ENCODE results near the gene SGCE.

The SGCE gene

GRCh38 chr7:94584113-94584512 lies 71.8 kb downstream of the SGCE start:
- ATAC-seq = no peak
- TF ChIP-seq TOX (CRISPR knock-in tag; IDR thresholded peaks at IDR 0.05; ENCODE audit: borderline replicate concordance) = no peak

GRCh38 chr7:94580601-94581000 lies 75.3 kb downstream of the SGCE start:
- no peak; the same call in 2 of the 3 replicates for ATAC-seq
- TF ChIP-seq ZNF8 (CRISPR knock-in tag; IDR thresholded peaks at IDR 0.05) = no peak

- TF ChIP-seq ZC3H10 (CRISPR knock-in tag; IDR thresholded peaks at IDR 0.05) (no peak), GLIS3 (CRISPR knock-in tag; IDR thresholded peaks at IDR 0.05) (no peak), BACH2 (CRISPR knock-in tag; IDR thresholded peaks at IDR 0.05; ENCODE audit: borderline replicate concordance) (no peak), TCF4 (CRISPR knock-in tag; IDR thresholded peaks at IDR 0.05; ENCODE audit: borderline replicate concordance) (no peak), TOX (CRISPR knock-in tag; IDR thresholded peaks at IDR 0.05; ENCODE audit: borderline replicate concordance) (no peak), ESRRG (CRISPR knock-in tag; IDR thresholded peaks at IDR 0.05) (no peak)
- TF ChIP-seq, protein P1, sequence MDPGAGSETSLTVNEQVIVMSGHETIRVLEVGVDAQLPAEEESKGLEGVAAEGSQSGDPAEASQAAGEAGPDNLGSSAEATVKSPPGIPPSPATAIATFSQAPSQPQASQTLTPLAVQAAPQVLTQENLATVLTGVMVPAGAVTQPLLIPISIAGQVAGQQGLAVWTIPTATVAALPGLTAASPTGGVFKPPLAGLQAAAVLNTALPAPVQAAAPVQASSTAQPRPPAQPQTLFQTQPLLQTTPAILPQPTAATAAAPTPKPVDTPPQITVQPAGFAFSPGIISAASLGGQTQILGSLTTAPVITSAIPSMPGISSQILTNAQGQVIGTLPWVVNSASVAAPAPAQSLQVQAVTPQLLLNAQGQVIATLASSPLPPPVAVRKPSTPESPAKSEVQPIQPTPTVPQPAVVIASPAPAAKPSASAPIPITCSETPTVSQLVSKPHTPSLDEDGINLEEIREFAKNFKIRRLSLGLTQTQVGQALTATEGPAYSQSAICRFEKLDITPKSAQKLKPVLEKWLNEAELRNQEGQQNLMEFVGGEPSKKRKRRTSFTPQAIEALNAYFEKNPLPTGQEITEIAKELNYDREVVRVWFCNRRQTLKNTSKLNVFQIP (CRISPR knock-in tag; IDR thresholded peaks at IDR 0.05; ENCODE audit: borderline replicate concordance, low read depth) = no peak
Observed at GRCh38 chr7:94579470-94579869, 76.5 kb downstream of the SGCE start.

GRCh38 chr7:94578614-94579013 lies 77.3 kb downstream of the SGCE start:
- TF ChIP-seq SNAI2 (CRISPR knock-in tag; IDR thresholded peaks at IDR 0.05) (no peak), ZNF70 (CRISPR knock-in tag; IDR thresholded peaks at IDR 0.05) (no peak), ZFP3 (CRISPR knock-in tag; IDR thresholded peaks at IDR 0.05) (no peak), RARB (CRISPR knock-in tag; IDR thresholded peaks at IDR 0.05) (no peak), TOX (CRISPR knock-in tag; IDR thresholded peaks at IDR 0.05; ENCODE audit: borderline replicate concordance) (no peak), ARNTL (CRISPR knock-in tag; IDR thresholded peaks at IDR 0.05; ENCODE audit: borderline replicate concordance, low read depth) (no peak), ESRRG (CRISPR knock-in tag; IDR thresholded peaks at IDR 0.05) (no peak), PPARA (CRISPR knock-in tag; IDR thresholded peaks at IDR 0.05; ENCODE audit: borderline replicate concordance) (no peak), CSDC2 (CRISPR knock-in tag; IDR thresholded peaks at IDR 0.05) (no peak), OSR1 (CRISPR knock-in tag; IDR thresholded peaks at IDR 0.05) (no peak), TCF4 (CRISPR knock-in tag; IDR thresholded peaks at IDR 0.05; ENCODE audit: borderline replicate concordance) (no peak)
- TF ChIP-seq, protein P2, sequence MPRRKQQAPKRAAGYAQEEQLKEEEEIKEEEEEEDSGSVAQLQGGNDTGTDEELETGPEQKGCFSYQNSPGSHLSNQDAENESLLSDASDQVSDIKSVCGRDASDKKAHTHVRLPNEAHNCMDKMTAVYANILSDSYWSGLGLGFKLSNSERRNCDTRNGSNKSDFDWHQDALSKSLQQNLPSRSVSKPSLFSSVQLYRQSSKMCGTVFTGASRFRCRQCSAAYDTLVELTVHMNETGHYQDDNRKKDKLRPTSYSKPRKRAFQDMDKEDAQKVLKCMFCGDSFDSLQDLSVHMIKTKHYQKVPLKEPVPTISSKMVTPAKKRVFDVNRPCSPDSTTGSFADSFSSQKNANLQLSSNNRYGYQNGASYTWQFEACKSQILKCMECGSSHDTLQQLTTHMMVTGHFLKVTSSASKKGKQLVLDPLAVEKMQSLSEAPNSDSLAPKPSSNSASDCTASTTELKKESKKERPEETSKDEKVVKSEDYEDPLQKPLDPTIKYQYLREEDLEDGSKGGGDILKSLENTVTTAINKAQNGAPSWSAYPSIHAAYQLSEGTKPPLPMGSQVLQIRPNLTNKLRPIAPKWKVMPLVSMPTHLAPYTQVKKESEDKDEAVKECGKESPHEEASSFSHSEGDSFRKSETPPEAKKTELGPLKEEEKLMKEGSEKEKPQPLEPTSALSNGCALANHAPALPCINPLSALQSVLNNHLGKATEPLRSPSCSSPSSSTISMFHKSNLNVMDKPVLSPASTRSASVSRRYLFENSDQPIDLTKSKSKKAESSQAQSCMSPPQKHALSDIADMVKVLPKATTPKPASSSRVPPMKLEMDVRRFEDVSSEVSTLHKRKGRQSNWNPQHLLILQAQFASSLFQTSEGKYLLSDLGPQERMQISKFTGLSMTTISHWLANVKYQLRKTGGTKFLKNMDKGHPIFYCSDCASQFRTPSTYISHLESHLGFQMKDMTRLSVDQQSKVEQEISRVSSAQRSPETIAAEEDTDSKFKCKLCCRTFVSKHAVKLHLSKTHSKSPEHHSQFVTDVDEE (CRISPR knock-in tag; IDR thresholded peaks at IDR 0.05) = no peak
- TF ChIP-seq, protein P3, sequence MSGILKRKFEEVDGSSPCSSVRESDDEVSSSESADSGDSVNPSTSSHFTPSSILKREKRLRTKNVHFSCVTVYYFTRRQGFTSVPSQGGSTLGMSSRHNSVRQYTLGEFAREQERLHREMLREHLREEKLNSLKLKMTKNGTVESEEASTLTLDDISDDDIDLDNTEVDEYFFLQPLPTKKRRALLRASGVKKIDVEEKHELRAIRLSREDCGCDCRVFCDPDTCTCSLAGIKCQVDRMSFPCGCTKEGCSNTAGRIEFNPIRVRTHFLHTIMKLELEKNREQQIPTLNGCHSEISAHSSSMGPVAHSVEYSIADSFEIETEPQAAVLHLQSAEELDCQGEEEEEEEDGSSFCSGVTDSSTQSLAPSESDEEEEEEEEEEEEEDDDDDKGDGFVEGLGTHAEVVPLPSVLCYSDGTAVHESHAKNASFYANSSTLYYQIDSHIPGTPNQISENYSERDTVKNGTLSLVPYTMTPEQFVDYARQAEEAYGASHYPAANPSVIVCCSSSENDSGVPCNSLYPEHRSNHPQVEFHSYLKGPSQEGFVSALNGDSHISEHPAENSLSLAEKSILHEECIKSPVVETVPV (CRISPR knock-in tag; IDR thresholded peaks at IDR 0.05) = no peak
- TF ChIP-seq, protein P4, sequence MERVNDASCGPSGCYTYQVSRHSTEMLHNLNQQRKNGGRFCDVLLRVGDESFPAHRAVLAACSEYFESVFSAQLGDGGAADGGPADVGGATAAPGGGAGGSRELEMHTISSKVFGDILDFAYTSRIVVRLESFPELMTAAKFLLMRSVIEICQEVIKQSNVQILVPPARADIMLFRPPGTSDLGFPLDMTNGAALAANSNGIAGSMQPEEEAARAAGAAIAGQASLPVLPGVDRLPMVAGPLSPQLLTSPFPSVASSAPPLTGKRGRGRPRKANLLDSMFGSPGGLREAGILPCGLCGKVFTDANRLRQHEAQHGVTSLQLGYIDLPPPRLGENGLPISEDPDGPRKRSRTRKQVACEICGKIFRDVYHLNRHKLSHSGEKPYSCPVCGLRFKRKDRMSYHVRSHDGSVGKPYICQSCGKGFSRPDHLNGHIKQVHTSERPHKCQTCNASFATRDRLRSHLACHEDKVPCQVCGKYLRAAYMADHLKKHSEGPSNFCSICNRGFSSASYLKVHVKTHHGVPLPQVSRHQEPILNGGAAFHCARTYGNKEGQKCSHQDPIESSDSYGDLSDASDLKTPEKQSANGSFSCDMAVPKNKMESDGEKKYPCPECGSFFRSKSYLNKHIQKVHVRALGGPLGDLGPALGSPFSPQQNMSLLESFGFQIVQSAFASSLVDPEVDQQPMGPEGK (CRISPR knock-in tag; IDR thresholded peaks at IDR 0.05; ENCODE audit: borderline replicate concordance) = no peak
- no peak for ATAC-seq

More at GRCh38 chr7:94579470-94579869, 76.5 kb downstream of the SGCE start:
- no peak for ATAC-seq

DNA sequence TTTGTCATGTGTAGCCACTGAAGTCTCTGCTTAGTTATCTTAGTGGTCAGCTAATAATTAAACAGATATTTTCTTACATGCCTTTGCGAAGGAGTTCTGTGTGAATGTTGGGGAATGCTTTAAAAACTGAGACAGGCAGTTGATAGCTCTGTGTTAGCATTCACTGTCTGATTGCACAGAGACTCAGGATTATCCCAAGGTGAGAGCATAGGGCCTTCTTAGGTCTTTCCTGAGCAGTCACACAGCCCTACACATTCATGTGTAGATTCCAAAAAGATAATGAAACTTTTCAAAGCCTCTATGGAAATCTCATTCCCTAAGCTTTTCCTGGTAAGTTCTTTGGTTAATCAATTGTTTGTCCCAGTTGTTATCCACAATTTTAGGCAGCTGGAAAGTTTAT lies 78.6 kb downstream of the SGCE start:
- ATAC-seq = no peak
- no peak for TF ChIP-seq ZC3H10 (CRISPR knock-in tag; IDR thresholded peaks at IDR 0.05)
- TF ChIP-seq ISL1 (CRISPR knock-in tag; IDR thresholded peaks at IDR 0.05) = no peak
